Stomach (tissue), 9 donors: Measurements from ENCODE around the gene DNM3. TPM values are rescaled to one million over a fixed set of nuclear protein-coding genes. Genes with fewer than 3 reads are reported as not detected.
"Not testable (repeated sequence)": the region's sequence is repeated elsewhere in the genome, so short reads cannot be mapped to it uniquely, and the experiment has no call there.

Experiments
- DNase-seq, 2 donors: peaks; one replicate each; pipeline versions ENCODE4 v3.0.0 to v3.0.0-alpha.2; 2013 to 2019
- H3K27ac ChIP-seq, 5 donors: fragments of 200-600 bp in 4 of 5; sonication (generic) in 4 of 5; one replicate each; pipeline ENCODE4 v1.5.1; 2013 to 2019; ENCODE audit warnings: mild to moderate bottlenecking in 1 of 5, moderate library complexity in 1 of 5
- H3K27me3 ChIP-seq, 3 donors: fragments of 200-600 bp; sonication (generic); one replicate each; pipeline ENCODE4 v1.5.1; 2017 to 2019; ENCODE audit warnings: mixed run types in 1 of 3
- H3K36me3 ChIP-seq, 4 donors: fragments of 200-600 bp; sonication (generic); 1 replicate in 3 of 4; 2 replicates in 1 of 4; pipeline ENCODE4 v1.5.1; 2016 to 2019
- H3K4me1 ChIP-seq, 4 donors: fragments of 200-600 bp; sonication (generic); one replicate each; pipeline ENCODE4 v1.5.1; 2016 to 2019
- H3K4me3 ChIP-seq, 4 donors: fragments of 200-600 bp; sonication (generic) in 3 of 4; one replicate each; pipeline ENCODE4 v1.5.1; 2016 to 2019; ENCODE audit warnings: mild to moderate bottlenecking in 1 of 4
- H3K9me3 ChIP-seq, 4 donors: fragments of 200-600 bp; sonication (generic); one replicate each; pipeline ENCODE4 v1.5.1; 2016 to 2019
- EP300 ChIP-seq: sonication (generic); formaldehyde crosslinking; IDR thresholded peaks from one replicate; pipeline ENCODE4 v1.6.1; 2017; ENCODE audit warnings: antibody characterized with exemption
- POLR2A ChIP-seq, 4 donors: fragments of 450-650 bp; IDR thresholded peaks; one replicate each; pipeline ENCODE4 v1.6.1; 2016; ENCODE audit warnings: antibody characterized with exemption in 4 of 4, control low read depth in 2 of 4, mild to moderate bottlenecking in 1 of 4, moderate library complexity in 1 of 4
- POLR2AphosphoS5 ChIP-seq, 3 donors: sonication (generic); formaldehyde crosslinking; IDR thresholded peaks; one replicate each; pipeline ENCODE4 v1.6.1; 2016; ENCODE audit warnings: antibody characterized with exemption in 3 of 3
- WGBS, 5 donors: extraction: QIAGEN DNeasy Blood & Tissue Kit in 3 of 5; methylation state at CpG; one replicate each; pipeline versions ENCODE4 v1.1.5 to v1.1.7; 2013 to 2018; 5-methylcytosine and 5-hydroxymethylcytosine counted together
- intact Hi-C: fragments of 100-400 bp; cut with DNase I; formaldehyde crosslinking; loops from one replicate; pipeline ENCODE4 v1.15.1; 2023; ENCODE audit warnings: low total_unique reads
- polyA plus RNA-seq, 3 donors: library from polyadenylated mRNA; stranded (reverse); fragments of 200-250 nt; gene quantifications; one replicate each; pipeline ENCODE4 v1.2.3, GENCODE V29; 2013
- total RNA-seq, 5 donors: library from RNA; depleted of rRNA; stranded (reverse); fragments of >200 nt; gene quantifications; one replicate each; pipeline versions ENCODE4 v1.1.0 to v1.2.3, GENCODE V29; 2014 to 2016
- TF ChIP-seq, protein P1 (sequence below), 7 experiments: fragments of 450-650 bp in 4 of 7; fragments of 200-600 bp in 3 of 7; sonication (generic) in 3 of 7; IDR thresholded peaks; one replicate each; pipeline ENCODE4 v1.5.1; 2016 to 2019; ENCODE audit warnings: antibody characterized with exemption in 7 of 7, control low read depth in 2 of 7, mild to moderate bottlenecking in 1 of 7
- donor health status: healthy with polysubstance abuse.
- donor health status: Bipolar disorder and iron deficiency.
- donor health status: healthy.

The DNM3 gene
- total and polyA plus RNA-seq, 8 donors: 0.58 to 13.8 (median 2.2) TPM

DNA sequence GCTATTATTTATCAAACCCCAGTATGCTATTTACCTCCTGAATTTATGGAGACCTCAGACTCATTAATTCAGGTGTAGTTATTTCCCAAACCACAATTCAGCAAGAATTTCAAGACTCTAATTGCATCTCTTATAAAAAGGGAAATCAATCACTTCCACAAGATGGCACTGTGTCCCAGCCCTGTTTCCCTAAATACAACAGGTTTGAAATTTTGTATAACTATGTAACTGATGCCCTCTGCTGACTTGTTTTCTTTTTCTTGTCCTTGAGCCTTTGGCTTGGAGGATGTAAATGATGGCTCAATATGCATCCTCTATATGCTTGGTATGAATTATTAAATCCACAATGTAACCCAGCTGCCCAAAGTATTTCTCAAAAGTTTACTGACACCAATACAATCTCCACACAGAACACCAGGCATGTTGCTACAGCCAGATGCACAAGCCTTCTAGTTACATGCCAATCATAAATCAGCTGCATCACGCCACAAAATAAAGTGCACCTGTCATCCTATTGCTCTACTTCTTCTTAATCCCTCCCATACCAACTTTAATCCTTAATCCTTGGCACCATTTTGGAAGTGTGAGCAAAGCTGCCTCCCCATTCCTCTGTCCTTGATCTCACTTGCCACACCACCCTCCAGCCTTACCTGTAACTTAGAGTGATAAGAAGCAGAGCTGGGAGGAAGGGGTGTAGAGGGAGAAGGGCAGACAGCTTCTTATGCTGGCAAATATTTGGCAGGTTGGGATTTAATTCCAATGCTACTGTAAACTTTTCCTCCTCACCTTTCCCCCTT is 588.2 kb downstream of the DNM3 start:
- DNase-seq: peak; percentile 36 to 86
- Histone ChIP-seq H3K4me1 (peaks cover 6 to 23% (median 12%) of the 10 kb centered on the region in 4 donors), H3K36me3 (no peaks in the 10 kb centered on the region), H3K4me3 (no peak overlapping the region), H3K9me3 (no peaks in the 10 kb centered on the region), H3K27me3 (no peaks in the 10 kb centered on the region), H3K27ac (no peak overlapping the region)
- WGBS, 5 donors: 62 to 96% (median 84%) methylated on average over 1 of the region's 1 CpG
- TF ChIP-seq POLR2AphosphoS5 (IDR thresholded peaks at IDR 0.05) (peak in 1 of 3 donors; percentile 12), EP300 (no peak)
- TF ChIP-seq, protein P1, sequence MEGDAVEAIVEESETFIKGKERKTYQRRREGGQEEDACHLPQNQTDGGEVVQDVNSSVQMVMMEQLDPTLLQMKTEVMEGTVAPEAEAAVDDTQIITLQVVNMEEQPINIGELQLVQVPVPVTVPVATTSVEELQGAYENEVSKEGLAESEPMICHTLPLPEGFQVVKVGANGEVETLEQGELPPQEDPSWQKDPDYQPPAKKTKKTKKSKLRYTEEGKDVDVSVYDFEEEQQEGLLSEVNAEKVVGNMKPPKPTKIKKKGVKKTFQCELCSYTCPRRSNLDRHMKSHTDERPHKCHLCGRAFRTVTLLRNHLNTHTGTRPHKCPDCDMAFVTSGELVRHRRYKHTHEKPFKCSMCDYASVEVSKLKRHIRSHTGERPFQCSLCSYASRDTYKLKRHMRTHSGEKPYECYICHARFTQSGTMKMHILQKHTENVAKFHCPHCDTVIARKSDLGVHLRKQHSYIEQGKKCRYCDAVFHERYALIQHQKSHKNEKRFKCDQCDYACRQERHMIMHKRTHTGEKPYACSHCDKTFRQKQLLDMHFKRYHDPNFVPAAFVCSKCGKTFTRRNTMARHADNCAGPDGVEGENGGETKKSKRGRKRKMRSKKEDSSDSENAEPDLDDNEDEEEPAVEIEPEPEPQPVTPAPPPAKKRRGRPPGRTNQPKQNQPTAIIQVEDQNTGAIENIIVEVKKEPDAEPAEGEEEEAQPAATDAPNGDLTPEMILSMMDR (IDR thresholded peaks at IDR 0.05): peak in 5 of 7 experiments; percentile 33 to 72 (median 59)
- intact Hi-C loops: no loop called here

DNA sequence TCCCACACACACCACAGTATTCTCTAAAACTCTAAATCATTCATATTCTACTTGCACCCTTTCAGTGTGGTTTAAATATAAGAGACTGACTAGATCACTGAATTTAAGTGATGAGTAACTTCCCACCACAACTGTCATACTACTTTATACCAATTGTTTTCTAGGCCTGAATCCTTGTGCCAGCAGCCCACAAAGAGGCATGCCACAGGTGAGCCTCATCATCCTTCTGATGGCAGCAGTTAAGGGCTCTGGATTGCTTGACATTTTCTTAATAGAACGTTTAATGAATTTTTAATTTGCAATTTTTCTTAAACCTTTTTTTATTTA is 588.8 kb downstream of the DNM3 start:
- H3K36me3 ChIP-seq: no peaks in the 10 kb centered on the region
- 67 to 78% (median 75%) methylated on average over 1 of the region's 1 CpG for WGBS, 5 donors
- H3K27ac ChIP-seq: no peak overlapping the region
- H3K9me3 ChIP-seq: no peaks in the 10 kb centered on the region
- TF ChIP-seq EP300 (no peak), POLR2AphosphoS5 (IDR thresholded peaks at IDR 0.05) (no peak), POLR2A (IDR thresholded peaks at IDR 0.05) (no peak)
- TF ChIP-seq, protein P1 (IDR thresholded peaks at IDR 0.05): no peak
- no peaks in the 10 kb centered on the region for H3K27me3 ChIP-seq
- intact Hi-C loops: no loop called here
- H3K4me1 ChIP-seq: peaks cover 6 to 23% (median 12%) of the 10 kb centered on the region in 4 donors
- no peak overlapping the region for H3K4me3 ChIP-seq
- no peak for DNase-seq

DNA sequence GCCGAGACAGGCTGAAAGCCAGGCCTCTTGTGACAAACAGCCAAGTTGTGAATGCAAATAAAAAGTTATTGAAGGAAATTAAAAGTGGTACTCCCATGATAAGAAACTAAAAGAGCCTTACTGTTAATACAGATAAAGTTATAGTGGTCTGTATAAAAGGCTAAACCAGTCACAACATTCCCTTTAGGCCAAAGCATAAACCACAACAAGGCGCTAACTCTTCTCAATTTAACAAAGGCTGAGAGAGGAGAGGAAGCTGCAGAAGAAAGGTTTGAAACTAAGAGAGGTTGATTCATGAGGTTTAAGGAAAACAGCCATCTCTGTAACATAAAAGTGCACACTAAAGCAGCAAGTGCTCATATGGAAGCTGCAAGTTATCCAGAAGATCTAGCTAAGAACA is 589.9 kb downstream of the DNM3 start:
- WGBS, 5 donors: 35 to 61% (median 48%) methylated on average over 2 of the region's 2 CpGs
- TF ChIP-seq POLR2AphosphoS5 (IDR thresholded peaks at IDR 0.05) (no peak), POLR2A (IDR thresholded peaks at IDR 0.05) (no peak), EP300 (no peak)
- TF ChIP-seq, protein P1 (IDR thresholded peaks at IDR 0.05): no peak
- Histone ChIP-seq H3K27ac (peak overlapping the region in 2 of 5 donors; percentile 14 to 18), H3K4me3 (no peak overlapping the region), H3K4me1 (peaks cover 6 to 23% (median 12%) of the 10 kb centered on the region in 4 donors), H3K36me3 (no peaks in the 10 kb centered on the region), H3K9me3 (no peaks in the 10 kb centered on the region), H3K27me3 (no peaks in the 10 kb centered on the region)
- intact Hi-C loops: no loop called here
- DNase-seq: no peak

DNA sequence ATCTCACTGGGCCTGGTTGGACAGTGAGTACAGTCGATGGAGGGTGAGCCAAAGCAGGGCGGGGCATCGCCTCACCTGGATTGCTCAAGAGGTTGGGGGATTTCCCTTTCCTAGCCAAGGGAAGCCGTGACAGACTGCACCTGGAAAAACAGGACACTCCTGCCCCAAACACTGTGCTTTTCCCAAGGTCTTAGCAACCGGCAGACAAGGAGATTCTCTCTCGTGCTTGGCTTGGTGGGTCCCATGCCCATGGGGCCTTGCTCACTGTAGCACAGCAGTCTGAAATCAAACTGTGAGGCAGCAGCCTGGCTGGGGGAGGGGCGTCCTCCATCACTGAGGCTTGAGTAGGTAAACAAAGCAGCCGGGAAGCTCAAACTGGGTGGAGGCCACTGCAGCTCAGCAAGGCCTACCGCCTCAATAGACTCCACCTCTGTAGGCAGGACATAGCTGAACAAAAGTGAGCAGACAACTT is 590.5 kb downstream of the DNM3 start:
- Histone ChIP-seq H3K4me1 (peaks cover 6 to 23% (median 12%) of the 10 kb centered on the region in 4 donors), H3K27ac (peak overlapping the region in 4 of 5 donors; percentile 14 to 55 (median 34)), H3K27me3 (no peaks in the 10 kb centered on the region), H3K4me3 (peak overlapping the region in 1 of 4 donors; percentile 29), H3K9me3 (no peaks in the 10 kb centered on the region), H3K36me3 (no peaks in the 10 kb centered on the region)
- peak; percentile 68 to 76 for DNase-seq
- TF ChIP-seq POLR2A (IDR thresholded peaks at IDR 0.05) (no peak), POLR2AphosphoS5 (IDR thresholded peaks at IDR 0.05) (no peak), EP300 (no peak)
- TF ChIP-seq, protein P1 (IDR thresholded peaks at IDR 0.05): no peak
- intact Hi-C loops: no loop called here
- WGBS, 5 donors: 31 to 48% (median 38%) methylated on average over 9 of the region's 9 CpGs

DNA sequence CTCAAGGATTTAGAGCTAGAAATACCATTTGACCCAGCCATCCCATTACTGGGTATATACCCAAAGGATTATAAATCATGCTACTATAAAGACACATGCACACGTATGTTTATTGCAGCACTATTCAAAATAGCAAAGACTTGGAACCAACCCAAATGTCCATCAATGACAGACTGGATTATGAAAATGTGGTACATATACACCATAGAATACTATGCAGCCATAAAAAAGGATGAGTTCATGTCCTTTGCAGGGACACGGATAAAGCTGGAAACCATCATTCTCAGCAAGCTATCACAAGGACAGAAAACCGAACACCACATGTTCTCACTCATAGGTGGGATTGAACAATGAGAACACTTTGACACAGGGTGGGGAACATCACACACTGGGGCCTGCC is 595.9 kb downstream of the DNM3 start:
- H3K27me3 ChIP-seq, DNase-seq, intact Hi-C loops, H3K27ac ChIP-seq, H3K4me3 ChIP-seq, H3K9me3 ChIP-seq: not testable (repeated sequence)
- H3K4me1 ChIP-seq: peaks cover under 1 to 22% (median 14%) of the 10 kb centered on the region in 4 donors
- 92 to 98% (median 96%) methylated on average over 3 of the region's 3 CpGs for WGBS, 5 donors
- H3K36me3 ChIP-seq: peaks cover 0 to 23% (median 3%) of the 10 kb centered on the region in 4 donors
